ENCODE measurements around the gene TPRG1L.

- no peak for TF ChIP-seq CTCF (conservative IDR thresholded peaks at IDR 0.05; ENCODE audit: low read depth, low read length)
- TF ChIP-seq EZH2 (IDR thresholded peaks at IDR 0.05; ENCODE audit: borderline replicate concordance, low read depth, low read length, poor library complexity, severe bottlenecking): no peak
These were observed 19.5 kb downstream of the TPRG1L start for GRCh38 chr1:3644273-3644672.
